HG03135 (cell line): ENCODE results near the gene WWTR1.

Source experiments
- ATAC-seq: cut with Tn5 transposase; IDR thresholded peaks from one replicate; pipeline ENCODE4 v1.9.1; 2021; ENCODE audit warnings: mild to moderate bottlenecking, moderate library complexity; ENCODE audit not compliant: unreplicated experiment

Gene WWTR1

DNA sequence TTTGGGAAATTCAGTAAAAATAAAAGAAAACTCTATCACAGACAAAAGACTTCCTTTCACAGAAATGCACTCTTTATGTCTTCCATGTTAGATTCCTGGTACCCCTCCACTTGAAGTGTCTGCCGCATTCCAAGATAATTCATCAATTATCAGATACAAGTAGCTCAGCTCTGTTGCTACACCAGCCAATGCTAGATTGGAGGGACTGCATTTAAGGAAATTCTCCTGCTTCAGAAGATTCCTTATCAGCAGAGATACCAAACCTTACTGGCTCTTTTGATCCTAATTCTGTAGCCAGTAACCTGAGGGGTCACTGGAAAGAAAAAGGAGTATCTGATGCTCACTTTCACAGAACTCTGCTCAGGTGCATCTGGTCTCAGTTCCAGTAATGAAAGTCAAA lies 119.5 kb downstream of the WWTR1 start:
- no peak for ATAC-seq

DNA sequence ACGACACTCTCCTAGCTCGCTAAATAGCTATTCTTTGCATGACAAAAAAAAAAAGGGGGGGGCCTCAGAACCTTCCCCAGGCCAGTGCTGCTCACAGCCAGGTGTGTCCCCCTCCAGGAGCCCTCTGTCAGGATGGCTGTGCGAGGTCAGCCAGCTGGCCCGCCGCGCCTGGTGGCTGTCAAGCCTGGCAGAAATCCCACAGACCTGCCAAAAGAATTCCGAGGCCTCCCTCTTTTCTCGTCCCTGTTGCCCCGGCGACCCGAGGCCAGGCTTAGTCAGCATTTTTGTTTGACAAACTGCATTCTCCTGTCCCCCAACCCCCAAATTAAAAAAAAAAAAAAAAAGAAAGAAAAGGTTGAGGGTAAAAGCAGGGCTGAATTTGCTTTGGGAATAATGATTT lies 121.4 kb downstream of the WWTR1 start:
- no peak for ATAC-seq

DNA sequence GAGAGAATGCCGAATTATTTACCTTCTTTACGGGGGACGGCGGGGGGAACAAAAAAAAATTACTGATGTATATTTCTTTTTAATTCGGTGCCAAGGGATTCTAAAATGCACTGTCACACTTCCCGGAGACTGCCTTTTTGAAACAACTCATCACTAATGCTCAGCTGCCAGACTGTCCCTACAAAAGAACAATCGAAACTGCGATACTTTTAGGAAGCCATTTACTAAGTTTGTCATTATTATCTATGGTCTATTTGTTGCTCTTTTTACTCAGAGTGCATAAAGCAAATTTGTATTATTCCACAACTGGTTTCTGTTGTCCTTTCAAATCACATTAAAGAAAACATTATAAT lies 122.5 kb downstream of the WWTR1 start:
- ATAC-seq: no peak

DNA sequence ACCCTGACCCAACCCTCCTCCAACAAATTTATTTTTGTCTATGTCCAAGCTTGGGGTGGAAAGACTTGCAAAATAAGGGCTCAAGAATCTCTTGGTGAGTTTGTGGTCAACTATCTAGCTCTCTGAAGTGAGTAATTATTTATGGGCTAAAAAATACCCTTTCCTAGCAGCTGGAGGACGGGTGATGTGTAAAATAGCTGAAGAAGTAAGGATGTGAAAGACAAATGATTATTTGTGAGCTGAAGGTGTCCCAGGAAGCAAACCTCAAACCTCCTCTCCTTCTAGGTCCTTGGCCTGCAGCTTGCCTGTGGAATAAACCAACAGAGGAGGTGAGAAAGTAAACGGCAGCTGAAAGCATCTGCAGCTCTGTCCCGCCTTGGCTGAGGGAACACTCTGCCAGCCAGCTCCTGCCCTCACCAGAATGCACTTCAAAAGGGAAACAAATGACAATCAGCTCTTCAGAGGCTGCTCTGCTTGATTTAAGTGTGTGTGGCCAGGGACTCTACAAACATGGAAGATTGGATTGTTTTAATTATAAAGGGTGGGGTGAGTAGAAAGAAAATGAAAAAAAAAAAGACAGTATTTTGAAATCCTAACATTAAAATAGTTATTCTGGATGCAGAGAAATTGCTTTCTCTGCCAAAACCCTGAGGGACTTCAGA lies 123.0 kb downstream of the WWTR1 start:
- no peak for ATAC-seq

DNA sequence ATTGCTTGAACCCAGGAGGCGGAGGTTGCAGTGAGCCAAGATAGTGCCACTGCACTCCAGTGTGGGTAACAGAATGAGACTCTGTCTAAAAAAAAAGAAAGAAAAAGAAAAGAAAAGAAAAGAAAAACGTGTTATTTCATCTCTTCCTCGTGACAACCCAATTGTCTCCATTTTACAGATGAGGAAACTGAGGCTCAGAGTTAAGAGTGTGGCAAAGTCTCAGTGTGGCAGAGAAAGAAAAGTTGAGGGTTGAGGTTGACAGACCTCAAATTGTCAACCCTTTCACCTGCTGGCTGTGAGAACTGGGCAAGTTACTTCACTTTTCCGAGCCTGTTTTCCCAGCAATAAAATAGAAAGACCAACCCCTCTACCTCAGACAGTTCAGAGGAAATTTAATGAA lies 123.7 kb downstream of the WWTR1 start:
- ATAC-seq: no peak

GRCh38 chr3:149532489-149533180 lies 125.2 kb downstream of the WWTR1 start:
- peak; percentile 50 for ATAC-seq

GRCh38 chr3:149529099-149529498 lies 128.7 kb downstream of the WWTR1 start:
- no peak for ATAC-seq

DNA sequence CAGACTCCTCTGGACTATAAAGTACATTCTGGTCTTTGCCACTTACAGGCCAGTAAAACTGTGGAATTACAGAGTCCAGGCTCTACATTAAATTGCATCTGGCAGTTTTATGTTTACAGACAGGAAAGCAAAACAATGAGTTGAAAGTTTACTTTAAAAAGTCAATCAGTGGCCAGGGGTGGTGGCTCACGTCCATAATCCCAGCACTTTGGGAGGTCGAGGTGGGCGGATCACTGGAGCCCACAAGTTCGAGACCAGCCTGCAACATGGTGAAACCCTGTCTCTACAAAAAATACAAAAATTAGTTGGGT lies 129.5 kb downstream of the WWTR1 start:
- ATAC-seq: no peak

GRCh38 chr3:149527531-149528339 lies 130.1 kb downstream of the WWTR1 start:
- no peak for ATAC-seq

DNA sequence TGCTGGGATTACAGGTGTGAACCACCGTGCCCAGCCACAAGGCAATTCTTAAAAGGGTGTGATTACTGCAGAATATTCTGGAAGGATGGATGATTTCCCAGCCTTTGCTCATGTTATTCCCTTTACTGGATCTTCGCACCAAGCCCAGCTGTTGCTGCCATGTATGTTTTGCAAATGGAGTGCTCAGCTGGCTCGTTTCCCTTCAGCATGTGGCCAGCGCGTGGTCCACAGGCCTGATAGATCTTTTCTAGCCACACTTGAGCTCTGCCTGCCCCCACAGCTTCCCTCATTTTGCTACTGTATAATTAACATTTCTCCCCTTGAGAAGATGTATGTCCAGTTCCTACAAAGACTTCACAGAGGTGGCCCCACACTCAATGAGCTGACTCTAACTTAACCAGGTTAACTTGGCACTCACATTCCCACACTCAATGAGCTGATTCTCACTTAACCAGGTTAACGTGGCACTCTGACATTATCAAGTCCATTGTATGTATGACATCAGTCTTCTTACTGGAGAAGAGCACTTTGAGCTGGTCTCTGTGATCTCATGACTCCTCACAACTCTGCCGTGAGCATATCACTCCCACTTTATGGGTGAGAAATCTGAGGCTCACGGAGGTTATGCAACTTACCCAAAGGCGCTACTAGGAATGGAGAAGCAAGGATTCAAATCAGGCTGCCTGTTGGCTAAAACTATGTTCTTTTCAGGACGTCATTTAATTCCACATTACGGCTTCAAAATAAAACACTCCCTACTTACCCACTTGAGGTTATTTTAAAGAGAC lies 134.1 kb downstream of the WWTR1 start:
- no peak for ATAC-seq

- no peak for ATAC-seq
Observed at GRCh38 chr3:149519912-149520311, 137.9 kb downstream of the WWTR1 start.

DNA sequence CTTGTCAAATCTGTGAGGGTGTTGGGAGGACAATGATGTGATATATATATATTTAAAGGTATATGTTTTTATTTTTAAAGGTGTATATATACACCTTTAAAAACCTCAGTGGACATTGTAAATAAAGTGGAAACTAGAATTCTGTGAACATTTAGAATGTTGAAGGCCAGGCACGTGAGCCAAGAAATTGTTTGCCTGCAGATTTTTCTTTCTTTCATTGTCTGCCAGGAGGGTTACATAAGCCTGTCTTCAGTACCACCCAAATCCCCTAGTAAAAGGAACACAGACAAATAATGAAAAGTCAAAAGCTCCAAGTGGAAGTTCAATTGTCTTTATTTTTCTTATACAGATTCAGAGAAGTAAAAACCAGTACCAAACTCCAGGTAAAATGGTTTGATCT lies 140.9 kb downstream of the WWTR1 start:
- ATAC-seq: no peak

DNA sequence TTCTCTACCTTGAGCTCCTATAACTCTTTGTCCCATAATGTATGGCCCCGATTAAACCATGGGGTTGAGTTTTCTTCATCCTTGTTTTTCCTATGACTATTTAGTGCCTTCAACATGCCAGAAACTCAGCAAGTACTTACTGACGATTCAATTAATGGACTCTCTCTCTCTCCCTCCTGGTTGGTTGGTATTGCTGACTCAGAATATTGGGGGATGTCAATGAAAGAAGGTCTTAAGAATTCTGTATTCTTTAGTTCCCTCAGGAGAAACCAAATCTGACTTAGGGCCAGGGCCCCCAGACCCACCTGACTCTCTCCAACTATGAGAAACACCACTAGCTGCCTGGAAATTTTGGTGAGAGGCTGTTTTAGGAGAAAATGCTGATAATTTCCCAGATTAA lies 142.6 kb downstream of the WWTR1 start:
- ATAC-seq: no peak

- ATAC-seq: no peak
Observed at GRCh38 chr3:149514471-149514870, 143.4 kb downstream of the WWTR1 start.

DNA sequence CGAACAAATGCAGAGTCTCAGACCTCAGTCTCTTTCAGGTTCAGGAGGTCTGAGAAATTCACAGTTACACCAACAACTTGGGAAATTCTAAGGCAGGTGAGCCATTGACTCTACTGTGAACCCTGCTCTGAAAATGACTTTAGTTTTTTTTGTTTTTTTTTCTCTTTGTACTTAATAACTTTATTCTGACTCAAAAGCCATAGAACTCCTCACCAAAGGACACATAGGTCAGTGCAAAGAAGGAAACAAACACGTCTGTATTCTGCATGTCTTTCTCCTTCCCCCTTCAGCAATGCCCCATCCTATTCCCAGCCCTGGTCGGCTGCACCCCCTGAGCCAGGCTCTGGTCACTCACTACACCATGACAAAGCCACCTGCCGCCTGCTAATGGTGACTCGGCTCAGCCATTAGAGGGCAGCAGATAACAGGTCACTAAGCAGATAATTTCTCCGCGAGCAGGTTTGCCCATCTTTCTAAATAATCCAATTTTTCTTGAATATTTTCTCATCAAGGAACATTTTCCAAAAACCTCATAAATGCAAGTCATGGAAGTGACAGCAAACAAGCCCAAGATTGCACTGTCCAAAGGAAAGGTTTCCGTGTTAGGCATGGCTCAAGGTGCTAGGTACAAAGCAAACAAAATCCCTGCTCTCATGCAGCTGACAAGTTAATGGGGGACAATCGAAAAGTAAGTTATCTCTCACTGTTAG lies 145.6 kb downstream of the WWTR1 start:
- peak; percentile 73 for ATAC-seq

GRCh38 chr3:149511040-149511626 lies 146.7 kb downstream of the WWTR1 start:
- ATAC-seq: no peak

DNA sequence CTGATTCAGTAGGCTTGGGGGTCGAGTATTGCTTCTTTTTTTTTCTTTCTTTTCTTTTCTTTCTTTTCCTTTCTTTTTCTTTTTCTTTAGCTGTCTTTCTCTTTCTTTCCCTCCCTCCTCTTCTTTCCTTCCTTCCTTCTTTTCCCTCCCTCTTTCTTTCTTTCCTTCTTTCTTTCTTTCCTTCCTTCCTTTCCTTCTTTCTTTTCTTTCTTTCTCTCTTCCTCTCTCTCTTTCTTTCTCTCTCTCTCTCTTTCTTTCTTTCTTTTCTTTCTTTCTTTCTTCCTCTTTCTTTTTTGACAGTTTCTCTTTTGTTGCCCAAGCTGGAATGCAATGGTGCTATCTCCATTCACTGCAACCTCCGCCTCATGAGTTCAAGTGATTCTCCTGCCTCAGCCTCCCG lies 147.3 kb downstream of the WWTR1 start:
- no peak for ATAC-seq

DNA sequence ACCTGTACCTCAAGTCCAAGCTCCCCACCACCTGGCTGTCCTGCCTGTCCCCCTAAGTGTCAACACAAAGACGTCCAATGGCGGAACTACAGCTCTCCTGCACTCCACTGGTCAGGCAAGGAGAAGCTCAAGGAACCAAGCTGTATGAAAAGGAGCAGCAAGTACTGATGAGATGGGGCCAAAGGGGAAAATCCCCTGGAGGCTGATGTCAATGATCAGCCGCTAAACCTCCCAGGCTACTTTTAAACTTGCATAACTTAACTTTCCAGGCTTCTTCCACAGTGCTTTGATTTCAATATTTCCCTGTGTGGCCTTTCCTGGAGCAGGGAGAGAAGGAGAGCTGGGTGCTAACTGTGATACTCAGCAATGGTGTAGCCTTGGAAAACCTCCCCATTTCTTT lies 148.3 kb downstream of the WWTR1 start:
- ATAC-seq: no peak

DNA sequence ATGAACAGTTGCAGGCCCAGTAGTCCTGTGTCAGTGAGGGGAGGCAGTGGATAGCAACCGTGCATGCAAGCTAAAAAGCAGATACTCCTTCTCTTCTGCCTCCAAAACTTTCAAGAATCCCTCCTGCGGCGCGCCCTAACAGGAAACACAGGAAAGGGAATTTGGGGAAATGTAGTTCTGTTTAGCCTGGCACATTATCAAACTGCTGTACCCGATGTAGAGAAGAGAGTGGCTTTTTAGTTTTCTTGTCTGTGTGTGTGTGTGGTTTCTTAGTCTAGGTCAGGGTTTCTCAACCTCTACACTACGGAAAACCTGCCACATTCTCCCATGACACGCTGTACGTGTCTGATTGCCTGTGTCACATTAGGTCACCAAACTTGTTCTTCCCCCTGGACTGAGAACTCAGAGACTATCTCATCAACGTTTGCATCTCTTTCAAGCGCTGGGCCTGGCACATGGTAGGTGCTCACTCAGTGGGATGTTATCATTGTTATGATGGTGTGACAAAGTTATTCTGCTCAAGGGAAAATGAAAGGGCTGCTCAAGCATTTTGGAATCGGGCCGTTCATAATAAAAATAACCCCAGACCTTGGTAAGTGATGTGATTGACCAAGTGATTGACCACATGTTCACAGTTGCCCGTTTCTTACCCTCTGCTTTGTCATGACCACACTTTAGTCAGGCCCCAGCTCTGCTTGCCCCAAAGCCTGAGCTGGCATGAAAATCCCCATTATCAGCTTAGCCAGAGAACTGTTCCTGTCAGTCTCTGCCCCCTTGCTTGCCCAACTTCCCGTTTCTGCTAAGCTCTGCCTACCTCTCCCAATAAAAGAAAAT lies 150.1 kb downstream of the WWTR1 start:
- ATAC-seq: no peak

DNA sequence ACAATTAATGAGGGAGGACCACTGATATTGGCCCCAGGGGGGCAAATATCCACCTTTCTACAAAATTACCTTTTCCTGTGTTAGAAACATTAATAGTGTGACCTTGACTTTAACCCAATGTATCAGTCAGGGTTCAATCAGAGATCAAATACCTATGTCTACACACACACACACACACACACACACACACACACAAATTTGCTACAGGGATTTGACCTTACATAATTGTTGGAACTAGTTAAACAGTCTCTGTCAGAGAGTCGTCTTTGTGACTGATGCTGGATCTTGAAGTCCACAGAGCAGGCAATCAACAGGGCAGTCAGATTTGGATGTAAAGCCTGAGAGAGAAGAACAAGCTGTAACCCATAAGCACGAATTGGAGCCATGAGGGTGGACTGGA lies 150.9 kb downstream of the WWTR1 start:
- ATAC-seq: no peak
